Stimulated activated naive B cell treated with anti-CD40 and anti-IgM and Interleukin-4, amounts not matched to agents 10 μg/mL and 1 μg/mL and 100 μg/mL, for 72 hours (primary cell): ENCODE data around the gene AK4.
A peak's percentile ranks its signal among the peaks of the same experiment; 100 is the strongest.
"Not testable (repeated sequence)": the region's sequence is repeated elsewhere in the genome, so short reads cannot be mapped to it uniquely, and the experiment has no call there.

Experiments used
- ATAC-seq, 2 donors: fragments of 150-1000 bp; cut with Tn5 transposase; replicated peaks; 2 replicates each; pipeline ENCODE4 v1.10.0; 2021; ENCODE audit warnings: moderate library complexity in 1 of 2
- DNase-seq: peaks from one replicate; pipeline ENCODE4 v3.0.0; 2021
- H3K27ac Mint-ChIP-seq: one replicate; pipeline ENCODE4 v1.8.0; 2022; ENCODE audit warnings: mild to moderate bottlenecking, mixed read lengths
- H3K27me3 Mint-ChIP-seq, 2 donors: one replicate each; pipeline ENCODE4 v1.8.0; 2022; ENCODE audit warnings: mixed read lengths in 2 of 2
- H3K36me3 Mint-ChIP-seq, 2 donors: one replicate each; pipeline ENCODE4 v1.8.0; 2022; ENCODE audit warnings: mixed read lengths in 2 of 2, mild to moderate bottlenecking in 1 of 2
- H3K4me1 Mint-ChIP-seq, 2 donors: one replicate each; pipeline ENCODE4 v1.8.0; 2022; ENCODE audit warnings: mixed read lengths in 2 of 2, mild to moderate bottlenecking in 1 of 2
- H3K4me3 Mint-ChIP-seq, 2 donors: one replicate each; pipeline ENCODE4 v1.8.0; 2022; ENCODE audit warnings: mild to moderate bottlenecking in 2 of 2, mixed read lengths in 2 of 2, moderate library complexity in 1 of 2
- H3K9me3 Mint-ChIP-seq, 2 donors: one replicate each; pipeline ENCODE4 v1.8.0; 2022; ENCODE audit warnings: mixed read lengths in 2 of 2, mild to moderate bottlenecking in 1 of 2

The AK4 gene

GRCh38 chr1:65163201-65163805 lies 15.3 kb downstream of the AK4 start:
- DNase-seq (no peak), ATAC-seq (no peak)
- Mint-ChIP-seq H3K36me3 (no peaks in the 10 kb centered on the region), H3K4me1 (peaks cover 11 to 13% of the 10 kb centered on the region in 2 donors), H3K4me3 (no peak overlapping the region), H3K27me3 (peaks cover 7 to 11% of the 10 kb centered on the region in 2 donors), H3K27ac (no peak overlapping the region), H3K9me3 (peaks cover 5% of the 10 kb centered on the region in 2 donors)

- Mint-ChIP-seq H3K4me1 (peaks cover 11 to 13% of the 10 kb centered on the region in 2 donors), H3K27me3 (peaks cover 7 to 11% of the 10 kb centered on the region in 2 donors)
- H3K27ac Mint-ChIP-seq, H3K4me3 Mint-ChIP-seq, H3K9me3 Mint-ChIP-seq, ATAC-seq, H3K36me3 Mint-ChIP-seq, DNase-seq: not testable (repeated sequence)
Measured at GRCh38 chr1:65164101-65164500, 16.1 kb downstream of the AK4 start.

DNA sequence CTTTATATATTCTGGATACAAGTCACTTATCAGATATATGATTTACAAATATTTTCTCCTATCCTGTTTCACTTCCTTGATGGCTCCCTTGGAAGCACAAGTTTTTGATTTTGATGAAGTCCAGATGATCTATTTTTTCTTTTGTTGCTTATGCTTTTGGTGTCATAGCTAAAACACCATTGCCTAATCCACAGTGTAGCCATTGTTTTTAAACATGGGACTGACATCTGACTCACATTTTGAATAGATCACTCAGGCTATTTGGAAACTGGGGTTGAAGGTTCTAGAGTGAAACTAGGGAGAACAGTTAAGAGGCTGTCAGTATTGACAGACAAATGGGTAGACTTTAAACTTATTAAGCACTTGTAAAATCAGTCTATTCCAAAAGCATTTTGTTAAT lies 16.6 kb downstream of the AK4 start:
- no peaks in the 10 kb centered on the region for H3K36me3 Mint-ChIP-seq
- H3K27ac Mint-ChIP-seq: no peak overlapping the region
- H3K4me3 Mint-ChIP-seq: no peak overlapping the region

GRCh38 chr1:65165269-65165993 lies 17.4 kb downstream of the AK4 start:
- ATAC-seq: peak; percentile 81 to 88
- no peak overlapping the region for H3K4me3 Mint-ChIP-seq
- peaks cover 7 to 11% of the 10 kb centered on the region in 2 donors for H3K27me3 Mint-ChIP-seq
- H3K36me3 Mint-ChIP-seq: no peaks in the 10 kb centered on the region
- H3K9me3 Mint-ChIP-seq: peaks cover 5% of the 10 kb centered on the region in 2 donors
- H3K4me1 Mint-ChIP-seq: peaks cover 11 to 13% of the 10 kb centered on the region in 2 donors
- H3K27ac Mint-ChIP-seq: no peak overlapping the region
- DNase-seq: peak; percentile 4

More for the DNA sequence above, 16.6 kb downstream of the AK4 start:
- peaks cover 11 to 13% of the 10 kb centered on the region in 2 donors for H3K4me1 Mint-ChIP-seq
- peaks cover 7 to 11% of the 10 kb centered on the region in 2 donors for H3K27me3 Mint-ChIP-seq
- H3K9me3 Mint-ChIP-seq: peaks cover 5% of the 10 kb centered on the region in 2 donors
- ATAC-seq (no peak), DNase-seq (no peak)

- ATAC-seq (no peak), DNase-seq (no peak)
- H3K27ac Mint-ChIP-seq: no peak overlapping the region
- no peak overlapping the region for H3K4me3 Mint-ChIP-seq
- H3K4me1 Mint-ChIP-seq: peaks cover 11 to 13% of the 10 kb centered on the region in 2 donors
- peaks cover 6 to 11% of the 10 kb centered on the region in 2 donors for H3K27me3 Mint-ChIP-seq
- peaks cover 5% of the 10 kb centered on the region in 2 donors for H3K9me3 Mint-ChIP-seq
- H3K36me3 Mint-ChIP-seq: no peaks in the 10 kb centered on the region
Measured at GRCh38 chr1:65166572-65167305, 18.7 kb downstream of the AK4 start.

DNA sequence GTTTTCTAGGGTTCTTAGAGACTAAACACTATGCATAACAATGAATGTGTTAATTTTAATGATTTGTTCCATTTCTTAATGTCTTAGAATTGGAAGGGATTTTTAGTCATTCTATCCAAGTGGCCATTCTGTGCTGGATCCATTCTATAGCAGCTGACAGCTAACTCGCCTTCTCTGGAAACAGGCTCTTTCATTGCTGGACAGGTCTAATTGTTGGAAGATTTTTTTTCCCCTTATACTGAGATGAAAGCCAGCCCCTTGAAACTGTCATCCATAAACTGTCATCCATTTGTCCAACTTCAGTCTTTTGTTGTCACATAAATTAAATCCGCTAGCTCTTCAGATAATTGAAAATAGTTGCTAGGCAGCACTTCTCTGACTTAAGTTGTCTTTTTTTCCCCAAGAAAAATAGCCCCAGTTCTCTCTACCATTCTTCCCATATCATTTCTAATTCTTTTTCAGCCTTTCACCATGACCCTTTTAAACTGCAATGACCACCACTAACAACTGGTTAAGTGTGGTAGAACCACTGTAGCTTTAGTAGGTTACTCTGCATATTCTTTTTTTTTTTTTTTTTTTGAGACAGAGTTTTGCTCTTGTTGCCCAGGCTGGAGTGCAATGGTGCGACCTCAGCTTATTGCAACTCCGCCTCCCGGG lies 19.7 kb downstream of the AK4 start:
- peaks cover 5% of the 10 kb centered on the region in 2 donors for H3K9me3 Mint-ChIP-seq
- peaks cover 11 to 13% of the 10 kb centered on the region in 2 donors for H3K4me1 Mint-ChIP-seq
- DNase-seq (no peak), ATAC-seq (no peak)
- peaks cover 0 to 7% of the 10 kb centered on the region in 2 donors for H3K27me3 Mint-ChIP-seq
- no peak overlapping the region for H3K4me3 Mint-ChIP-seq
- no peaks in the 10 kb centered on the region for H3K36me3 Mint-ChIP-seq
- H3K27ac Mint-ChIP-seq: no peak overlapping the region

DNA sequence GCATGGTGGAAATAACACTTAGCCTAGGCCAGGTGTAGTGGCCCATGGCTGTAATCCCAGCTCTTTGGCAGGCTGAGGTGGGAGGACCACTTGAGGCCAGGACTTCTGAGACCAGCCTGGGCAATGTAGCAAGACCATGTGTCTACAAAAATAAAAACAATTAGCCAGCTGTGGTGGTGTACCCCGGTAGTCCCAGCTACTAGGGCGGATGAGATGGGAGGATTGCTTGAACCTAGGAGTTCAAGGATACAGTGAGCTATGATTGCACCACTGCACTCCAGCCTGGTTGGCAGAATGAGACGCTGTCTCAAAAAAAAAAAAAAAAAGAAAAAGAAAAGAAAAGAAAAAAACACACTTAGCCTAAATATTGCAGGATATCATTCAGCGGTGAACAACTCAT lies 20.9 kb downstream of the AK4 start:
- Mint-ChIP-seq H3K36me3 (no peaks in the 10 kb centered on the region), H3K4me1 (peaks cover 7 to 8% of the 10 kb centered on the region in 2 donors), H3K4me3 (no peak overlapping the region), H3K27me3 (peaks cover 0 to under 1% of the 10 kb centered on the region in 2 donors), H3K9me3 (peaks cover 5% of the 10 kb centered on the region in 2 donors), H3K27ac (no peak overlapping the region)
- ATAC-seq (no peak), DNase-seq (no peak)

DNA sequence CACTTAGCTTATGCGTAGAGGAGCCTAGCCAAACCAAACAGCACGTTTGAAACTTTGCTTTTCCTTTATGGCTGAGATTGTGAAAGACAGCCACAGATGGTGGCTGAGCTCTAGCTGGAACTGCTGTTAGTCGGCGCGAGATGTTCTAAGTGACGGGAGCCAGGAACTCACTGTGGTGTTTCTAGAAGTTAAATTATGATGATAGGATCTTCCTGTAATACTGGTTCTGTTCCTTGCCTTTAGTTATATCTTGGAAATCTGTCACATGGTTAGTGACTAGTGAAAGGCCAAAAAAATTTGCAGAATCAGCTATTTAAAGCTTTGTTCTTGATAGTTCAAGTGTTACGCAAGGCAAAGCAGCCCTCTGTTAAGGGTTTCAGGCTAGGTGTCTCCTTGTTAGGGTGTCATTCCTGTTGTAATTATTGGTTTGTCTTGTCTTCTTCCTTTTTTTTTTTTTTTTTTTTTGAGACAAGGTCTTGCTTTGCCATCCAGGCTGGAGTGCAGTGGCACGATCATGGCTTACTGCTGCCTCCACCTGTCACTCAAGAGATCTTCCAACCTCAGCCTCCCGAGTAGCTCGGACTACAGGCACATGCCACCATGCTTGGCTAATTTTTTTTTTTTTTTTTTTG lies 22.6 kb downstream of the AK4 start:
- Mint-ChIP-seq H3K27me3 (no peaks in the 10 kb centered on the region), H3K4me1 (peaks cover 4% of the 10 kb centered on the region in 2 donors), H3K9me3 (peaks cover 2 to 3% of the 10 kb centered on the region in 2 donors), H3K4me3 (no peak overlapping the region), H3K27ac (no peak overlapping the region), H3K36me3 (no peaks in the 10 kb centered on the region)
- ATAC-seq: no peak
- no peak for DNase-seq

- DNase-seq: no peak
- H3K27me3 Mint-ChIP-seq: no peaks in the 10 kb centered on the region
- no peaks in the 10 kb centered on the region for H3K9me3 Mint-ChIP-seq
- H3K36me3 Mint-ChIP-seq: no peaks in the 10 kb centered on the region
- no peak for ATAC-seq
- no peaks in the 10 kb centered on the region for H3K4me1 Mint-ChIP-seq
- H3K27ac Mint-ChIP-seq: no peak overlapping the region
- H3K4me3 Mint-ChIP-seq: no peak overlapping the region
Measured at GRCh38 chr1:65172936-65173690, 25.1 kb downstream of the AK4 start.

GRCh38 chr1:65174585-65174984 lies 26.6 kb downstream of the AK4 start:
- Mint-ChIP-seq H3K27me3 (no peaks in the 10 kb centered on the region), H3K36me3 (no peaks in the 10 kb centered on the region), H3K4me1 (no peaks in the 10 kb centered on the region), H3K4me3 (no peak overlapping the region), H3K27ac (no peak overlapping the region), H3K9me3 (no peaks in the 10 kb centered on the region)
- ATAC-seq (peak; percentile 29 to 42), DNase-seq (no peak)

DNA sequence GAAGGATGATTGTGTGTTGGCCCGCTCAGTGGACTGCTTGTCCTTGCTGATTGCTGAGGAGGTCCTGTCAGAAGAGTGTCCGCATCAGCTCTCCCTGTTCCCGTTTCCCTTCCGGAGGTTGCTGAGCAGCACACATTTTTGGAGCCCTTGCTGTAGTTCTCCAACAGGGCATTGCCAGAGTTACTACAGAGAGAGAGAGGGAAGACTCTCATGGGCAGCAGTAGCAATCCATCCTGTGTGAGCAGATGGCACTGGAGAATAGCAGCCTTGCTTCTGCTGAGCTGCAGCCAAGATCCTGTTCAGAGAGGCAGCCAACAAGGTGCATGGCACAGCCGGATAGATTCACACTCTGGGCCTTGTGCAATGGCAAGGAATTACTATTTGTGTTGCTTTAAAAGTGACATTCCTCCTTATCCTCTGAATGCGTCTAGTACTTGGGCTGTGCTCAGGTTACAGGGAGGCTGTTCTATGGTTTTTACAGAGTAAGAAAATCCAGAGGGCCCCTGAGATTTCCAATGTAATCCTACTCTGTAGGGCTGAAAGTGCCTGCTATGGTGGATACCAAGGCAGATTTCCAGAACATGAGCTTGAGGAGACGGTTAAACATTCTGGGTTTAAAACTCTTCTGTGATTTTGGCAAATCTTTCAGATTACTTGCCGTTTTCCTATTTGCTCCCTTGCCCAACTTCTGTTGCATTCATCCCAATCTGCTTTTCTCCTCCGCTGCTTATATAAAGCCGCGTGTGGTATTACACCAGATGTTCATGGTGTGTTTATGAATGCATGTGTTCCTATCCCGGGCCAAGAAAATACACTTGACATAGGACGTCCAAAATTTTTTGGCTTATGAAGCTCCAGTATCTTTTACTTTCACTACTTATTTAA lies 27.4 kb downstream of the AK4 start:
- DNase-seq (no peak), ATAC-seq (no peak)
- H3K4me1 Mint-ChIP-seq: no peaks in the 10 kb centered on the region
- no peak overlapping the region for H3K27ac Mint-ChIP-seq
- H3K27me3 Mint-ChIP-seq: no peaks in the 10 kb centered on the region
- H3K36me3 Mint-ChIP-seq: no peaks in the 10 kb centered on the region
- no peak overlapping the region for H3K4me3 Mint-ChIP-seq
- H3K9me3 Mint-ChIP-seq: no peaks in the 10 kb centered on the region

DNA sequence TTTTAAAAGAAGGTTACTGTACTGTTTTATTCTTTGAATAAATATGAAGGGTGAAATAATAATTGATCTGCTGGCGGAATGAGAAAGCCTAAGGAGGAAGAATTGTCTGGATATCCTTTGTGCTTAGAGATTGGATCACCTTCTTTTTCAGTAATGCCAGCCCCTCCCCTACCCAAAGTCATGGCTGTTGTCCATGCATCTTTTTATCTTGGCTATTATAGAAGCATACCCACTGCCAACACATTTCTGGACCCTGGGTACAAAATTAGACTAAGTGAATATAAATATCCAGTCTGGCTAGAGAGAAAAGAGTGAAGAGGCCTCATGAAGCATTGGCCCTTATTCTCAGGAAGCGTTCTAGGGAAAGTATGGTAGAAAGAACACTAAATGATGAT lies 28.1 kb downstream of the AK4 start:
- no peak overlapping the region for H3K4me3 Mint-ChIP-seq
- ATAC-seq (no peak), DNase-seq (no peak)
- no peaks in the 10 kb centered on the region for H3K36me3 Mint-ChIP-seq
- no peak overlapping the region for H3K27ac Mint-ChIP-seq
- H3K9me3 Mint-ChIP-seq: no peaks in the 10 kb centered on the region
- H3K27me3 Mint-ChIP-seq: no peaks in the 10 kb centered on the region
- H3K4me1 Mint-ChIP-seq: no peaks in the 10 kb centered on the region

DNA sequence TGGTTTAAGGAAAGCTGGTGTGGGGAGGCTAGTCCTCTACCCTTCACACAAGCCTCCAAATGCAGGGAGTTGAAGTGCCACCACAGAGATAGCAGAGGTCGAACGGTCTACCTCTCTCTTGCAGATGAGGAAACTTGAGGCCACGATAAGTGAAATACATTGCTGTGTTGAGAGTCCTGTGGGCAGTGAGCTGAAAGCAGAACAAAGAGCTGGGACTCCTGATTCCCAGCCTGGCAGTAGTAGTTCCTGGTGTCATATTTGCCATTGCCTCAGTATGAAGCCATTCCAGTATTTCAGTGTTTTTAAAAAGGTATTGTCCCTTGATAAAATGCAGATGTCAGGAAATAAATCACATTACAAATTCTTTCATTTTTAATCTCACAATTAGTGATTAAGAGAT lies 28.6 kb downstream of the AK4 start:
- ATAC-seq: no peak
- H3K4me3 Mint-ChIP-seq: no peak overlapping the region

More for the DNA sequence above, 28.6 kb downstream of the AK4 start:
- no peaks in the 10 kb centered on the region for H3K9me3 Mint-ChIP-seq
- H3K36me3 Mint-ChIP-seq: no peaks in the 10 kb centered on the region
- no peak for DNase-seq
- no peak overlapping the region for H3K27ac Mint-ChIP-seq
- no peaks in the 10 kb centered on the region for H3K27me3 Mint-ChIP-seq
- H3K4me1 Mint-ChIP-seq: no peaks in the 10 kb centered on the region
